Neural cell (in vitro differentiated cells): ENCODE data around the gene PTAFR. TPM values are rescaled to one million over a fixed set of nuclear protein-coding genes. Genes with fewer than 3 reads are reported as not detected.

ENCODE experiments used
- H2AFZ ChIP-seq: fragments of 200-600, 300-800 bp; sonication (generic), shearing (Covaris generic); 2 replicates; pipeline ENCODE4 v1.6.0; 2014; ENCODE audit warnings: low read depth, mild to moderate bottlenecking, antibody characterized with exemption, low read length, moderate library complexity
- H3F3A ChIP-seq: fragments of 200-600 bp; shearing (Covaris generic); 2 replicates; pipeline ENCODE4 v1.6.1; 2016; ENCODE audit warnings: mild to moderate bottlenecking, moderate library complexity, mixed read lengths, antibody characterized with exemption, low read length; ENCODE audit not compliant: insufficient read depth, poor library complexity, severe bottlenecking
- H3K27ac ChIP-seq: fragments of 200-600, 300-800 bp; sonication (generic), shearing (Covaris generic); 2 replicates; pipeline ENCODE4 v1.5.1; 2014; ENCODE audit warnings: mild to moderate bottlenecking, low read length, moderate library complexity
- H3K27me3 ChIP-seq: fragments of 300-800, 200-600 bp; sonication (generic), shearing (Covaris generic); 2 replicates; pipeline ENCODE4 v1.6.0; 2014; ENCODE audit warnings: mild to moderate bottlenecking, low read depth, low read length, moderate library complexity; ENCODE audit not compliant: insufficient read depth
- H3K36me3 ChIP-seq: fragments of 300-800, 200-600 bp; sonication (generic), shearing (Covaris generic); 2 replicates; pipeline ENCODE4 v1.5.1; 2014; ENCODE audit warnings: mild to moderate bottlenecking, antibody characterized with exemption, low read length, moderate library complexity; ENCODE audit not compliant: insufficient read depth
- H3K4me2 ChIP-seq: fragments of 300-800, 200-600 bp; sonication (generic), shearing (Covaris generic); 2 replicates; pipeline ENCODE4 v1.6.0; 2014; ENCODE audit warnings: mild to moderate bottlenecking, low read length
- H3K4me3 ChIP-seq: fragments of 300-800, 200-600 bp; sonication (generic), shearing (Covaris generic); 2 replicates; pipeline ENCODE4 v1.5.1; 2014; ENCODE audit warnings: mild to moderate bottlenecking, low read length, moderate library complexity
- H3K79me2 ChIP-seq: fragments of 200-600 bp; shearing (Covaris generic); replicated peaks from 2 replicates; pipeline ENCODE4 v1.6.0; 2014; ENCODE audit warnings: mild to moderate bottlenecking, low read length, moderate library complexity; ENCODE audit not compliant: insufficient read depth
- H3K9ac ChIP-seq: fragments of 300-800, 200-600 bp; sonication (generic), shearing (Covaris generic); 2 replicates; pipeline ENCODE4 v1.6.1; 2016; ENCODE audit warnings: mild to moderate bottlenecking, low read length, mixed read lengths
- H3K9me2 ChIP-seq: fragments of 200-600 bp; shearing (Covaris generic); 2 replicates; pipeline ENCODE4 v1.6.1; 2016; ENCODE audit warnings: mild to moderate bottlenecking, low read length, mixed read lengths; ENCODE audit not compliant: insufficient read depth
- H3K9me3 ChIP-seq: fragments of 200-600, 300-800 bp; sonication (generic), shearing (Covaris generic); 2 replicates; pipeline ENCODE4 v1.6.1; 2016; ENCODE audit warnings: mild to moderate bottlenecking, mixed run types, low read length, moderate library complexity, mixed read lengths
- H4K20me1 ChIP-seq: fragments of 200-600 bp; shearing (Covaris generic); 2 replicates; pipeline ENCODE4 v1.6.1; 2016; ENCODE audit warnings: mild to moderate bottlenecking, mixed run types; ENCODE audit not compliant: insufficient read depth
- EP300 ChIP-seq: fragments of 450-650 bp; conservative IDR thresholded peaks from 2 replicates; pipeline ENCODE4 v1.6.1; 2014; ENCODE audit warnings: antibody characterized with exemption, mild to moderate bottlenecking, moderate library complexity; ENCODE audit not compliant: poor library complexity, severe bottlenecking
- EZH2 ChIP-seq: fragments of 200-600, 300-800 bp; shearing (Covaris generic), sonication (generic); IDR thresholded peaks from 2 replicates; pipeline ENCODE4 v1.6.1; 2014; ENCODE audit warnings: antibody characterized with exemption, low read length, borderline replicate concordance, mild to moderate bottlenecking; ENCODE audit not compliant: insufficient read depth, poor library complexity, severe bottlenecking
- MXI1 ChIP-seq: fragments of 450-650 bp; conservative IDR thresholded peaks from 2 replicates; pipeline ENCODE4 v1.6.1; 2014; ENCODE audit warnings: antibody characterized with exemption, mild to moderate bottlenecking; ENCODE audit not compliant: poor library complexity, severe bottlenecking
- POLR2AphosphoS5 ChIP-seq: IDR thresholded peaks from 2 replicates; pipeline ENCODE4 v1.6.1; 2012
- RAD21 ChIP-seq: fragments of 450-650 bp; conservative IDR thresholded peaks from 2 replicates; pipeline ENCODE4 v1.6.1; 2014; ENCODE audit warnings: antibody characterized with exemption, mild to moderate bottlenecking, moderate library complexity
- SMC3 ChIP-seq: fragments of 450-650 bp; conservative IDR thresholded peaks from 2 replicates; pipeline ENCODE4 v1.6.1; 2014; ENCODE audit warnings: antibody characterized with exemption, mild to moderate bottlenecking, moderate library complexity; ENCODE audit not compliant: poor library complexity
- TAF1 ChIP-seq: IDR thresholded peaks from 2 replicates; pipeline ENCODE4 v1.6.1; 2012; ENCODE audit warnings: low read depth
- polyA plus RNA-seq: library from polyadenylated mRNA; depleted of rRNA; stranded (reverse); fragments of >200 nt; gene quantifications from 2 replicates; pipeline ENCODE4 v1.2.3, GENCODE V29; 2014
- TF ChIP-seq, protein P1 (sequence below): IDR thresholded peaks from 2 replicates; pipeline ENCODE4 v1.6.1; 2012; ENCODE audit warnings: borderline replicate concordance
- TF ChIP-seq, protein P2 (sequence below): fragments of 450-650 bp; IDR thresholded peaks from 2 replicates; pipeline ENCODE4 v1.5.1; 2014; ENCODE audit warnings: antibody characterized with exemption, mild to moderate bottlenecking, moderate library complexity; ENCODE audit not compliant: poor library complexity, severe bottlenecking

PTAFR gene
- polyA plus RNA-seq, 1 donor from 2014 or later: 0.30 TPM

DNA sequence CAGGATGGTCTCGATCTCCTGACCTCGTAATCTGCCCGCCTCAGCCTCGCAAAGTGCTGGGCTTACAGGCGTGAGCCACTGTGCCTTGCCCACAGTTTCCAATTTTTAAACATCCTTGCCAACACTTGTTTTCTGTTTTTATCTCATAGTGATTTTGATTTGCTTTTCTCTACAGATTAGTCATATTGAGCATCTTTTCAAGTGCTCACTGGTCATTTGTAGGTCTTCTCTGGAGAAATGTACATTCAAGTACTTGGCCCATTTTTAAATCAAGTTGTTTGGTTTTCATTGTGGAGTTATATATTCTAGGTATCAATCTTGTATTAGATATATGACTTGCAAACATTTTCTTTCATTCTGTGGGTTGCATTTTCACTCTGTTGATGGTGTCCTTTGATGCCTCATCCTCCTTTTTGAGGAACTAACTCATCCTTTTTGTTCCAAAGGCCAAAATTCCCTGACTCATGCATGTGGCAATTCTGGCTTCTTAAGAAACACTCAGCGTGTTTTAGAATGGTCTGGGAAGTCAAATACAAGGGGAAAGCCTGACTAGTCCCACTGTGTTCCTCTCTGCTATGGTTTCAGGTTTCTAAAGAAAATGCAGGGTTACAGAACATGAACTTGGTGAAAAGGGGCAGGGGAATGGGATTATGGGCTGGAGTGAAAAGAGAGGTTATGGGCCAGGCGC is 37.3 kb downstream of the PTAFR start:
- TF ChIP-seq, protein P1, sequence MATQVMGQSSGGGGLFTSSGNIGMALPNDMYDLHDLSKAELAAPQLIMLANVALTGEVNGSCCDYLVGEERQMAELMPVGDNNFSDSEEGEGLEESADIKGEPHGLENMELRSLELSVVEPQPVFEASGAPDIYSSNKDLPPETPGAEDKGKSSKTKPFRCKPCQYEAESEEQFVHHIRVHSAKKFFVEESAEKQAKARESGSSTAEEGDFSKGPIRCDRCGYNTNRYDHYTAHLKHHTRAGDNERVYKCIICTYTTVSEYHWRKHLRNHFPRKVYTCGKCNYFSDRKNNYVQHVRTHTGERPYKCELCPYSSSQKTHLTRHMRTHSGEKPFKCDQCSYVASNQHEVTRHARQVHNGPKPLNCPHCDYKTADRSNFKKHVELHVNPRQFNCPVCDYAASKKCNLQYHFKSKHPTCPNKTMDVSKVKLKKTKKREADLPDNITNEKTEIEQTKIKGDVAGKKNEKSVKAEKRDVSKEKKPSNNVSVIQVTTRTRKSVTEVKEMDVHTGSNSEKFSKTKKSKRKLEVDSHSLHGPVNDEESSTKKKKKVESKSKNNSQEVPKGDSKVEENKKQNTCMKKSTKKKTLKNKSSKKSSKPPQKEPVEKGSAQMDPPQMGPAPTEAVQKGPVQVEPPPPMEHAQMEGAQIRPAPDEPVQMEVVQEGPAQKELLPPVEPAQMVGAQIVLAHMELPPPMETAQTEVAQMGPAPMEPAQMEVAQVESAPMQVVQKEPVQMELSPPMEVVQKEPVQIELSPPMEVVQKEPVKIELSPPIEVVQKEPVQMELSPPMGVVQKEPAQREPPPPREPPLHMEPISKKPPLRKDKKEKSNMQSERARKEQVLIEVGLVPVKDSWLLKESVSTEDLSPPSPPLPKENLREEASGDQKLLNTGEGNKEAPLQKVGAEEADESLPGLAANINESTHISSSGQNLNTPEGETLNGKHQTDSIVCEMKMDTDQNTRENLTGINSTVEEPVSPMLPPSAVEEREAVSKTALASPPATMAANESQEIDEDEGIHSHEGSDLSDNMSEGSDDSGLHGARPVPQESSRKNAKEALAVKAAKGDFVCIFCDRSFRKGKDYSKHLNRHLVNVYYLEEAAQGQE: no peak
- TF ChIP-seq TAF1: no peak
- TF ChIP-seq, protein P2, sequence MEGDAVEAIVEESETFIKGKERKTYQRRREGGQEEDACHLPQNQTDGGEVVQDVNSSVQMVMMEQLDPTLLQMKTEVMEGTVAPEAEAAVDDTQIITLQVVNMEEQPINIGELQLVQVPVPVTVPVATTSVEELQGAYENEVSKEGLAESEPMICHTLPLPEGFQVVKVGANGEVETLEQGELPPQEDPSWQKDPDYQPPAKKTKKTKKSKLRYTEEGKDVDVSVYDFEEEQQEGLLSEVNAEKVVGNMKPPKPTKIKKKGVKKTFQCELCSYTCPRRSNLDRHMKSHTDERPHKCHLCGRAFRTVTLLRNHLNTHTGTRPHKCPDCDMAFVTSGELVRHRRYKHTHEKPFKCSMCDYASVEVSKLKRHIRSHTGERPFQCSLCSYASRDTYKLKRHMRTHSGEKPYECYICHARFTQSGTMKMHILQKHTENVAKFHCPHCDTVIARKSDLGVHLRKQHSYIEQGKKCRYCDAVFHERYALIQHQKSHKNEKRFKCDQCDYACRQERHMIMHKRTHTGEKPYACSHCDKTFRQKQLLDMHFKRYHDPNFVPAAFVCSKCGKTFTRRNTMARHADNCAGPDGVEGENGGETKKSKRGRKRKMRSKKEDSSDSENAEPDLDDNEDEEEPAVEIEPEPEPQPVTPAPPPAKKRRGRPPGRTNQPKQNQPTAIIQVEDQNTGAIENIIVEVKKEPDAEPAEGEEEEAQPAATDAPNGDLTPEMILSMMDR: no peak
- Histone ChIP-seq H3K4me2 (no peak overlapping the region), H2AFZ (no peak overlapping the region), H3K36me3 (no peaks in the 10 kb centered on the region), H4K20me1 (no peaks in the 10 kb centered on the region), H3K4me3 (no peak overlapping the region), H3F3A (no peaks in the 10 kb centered on the region), H3K9me2 (no peaks in the 10 kb centered on the region), H3K79me2 (no peaks in the 10 kb centered on the region), H3K9ac (no peak overlapping the region), H3K27me3 (no peaks in the 10 kb centered on the region), H3K27ac (no peak overlapping the region), H3K9me3 (no peaks in the 10 kb centered on the region)

DNA sequence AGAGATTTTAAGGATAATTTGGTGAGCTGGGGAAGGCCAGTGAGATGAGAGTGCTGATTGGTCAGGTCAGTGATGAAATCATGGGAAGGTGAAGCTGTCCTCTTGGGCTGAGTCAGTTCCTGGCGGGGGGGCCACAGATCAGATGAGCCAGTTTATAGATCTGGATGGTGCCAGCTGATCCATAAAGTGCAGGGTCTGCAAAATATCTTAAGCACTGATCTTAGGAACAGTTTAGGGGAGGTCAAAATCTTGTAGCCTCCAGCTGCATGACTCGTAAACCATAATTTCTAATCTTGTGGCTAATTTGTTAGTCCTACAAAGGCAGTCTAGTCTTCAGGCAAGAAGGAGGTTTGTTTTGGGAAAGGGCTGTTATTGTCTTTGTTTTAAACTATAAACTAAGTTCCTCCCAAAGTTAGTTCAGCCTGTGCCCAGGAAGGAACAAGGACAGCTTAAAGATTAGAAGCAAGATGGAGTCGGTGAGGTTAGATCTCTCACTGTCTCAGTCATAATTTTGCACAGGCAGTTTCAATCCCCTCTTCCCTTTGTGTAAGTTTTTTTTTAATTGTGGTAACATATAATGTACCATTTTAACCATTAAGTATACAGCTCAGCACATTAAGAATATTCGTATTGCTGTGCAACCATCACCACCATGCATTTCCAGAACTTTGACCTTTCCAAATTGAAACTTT is 39.4 kb downstream of the PTAFR start:
- no peak overlapping the region for H3K27ac ChIP-seq
- no peak overlapping the region for H2AFZ ChIP-seq
- H3K4me3 ChIP-seq: no peak overlapping the region
- no peaks in the 10 kb centered on the region for H3K9me2 ChIP-seq
- TF ChIP-seq EZH2 (no peak), RAD21 (no peak), MXI1 (no peak), POLR2AphosphoS5 (no peak), SMC3 (no peak), TAF1 (no peak), EP300 (no peak)
- TF ChIP-seq, protein P1: no peak
- TF ChIP-seq, protein P2: no peak
- H3K79me2 ChIP-seq: no peaks in the 10 kb centered on the region
- no peaks in the 10 kb centered on the region for H3F3A ChIP-seq
- no peaks in the 10 kb centered on the region for H4K20me1 ChIP-seq
- no peaks in the 10 kb centered on the region for H3K9me3 ChIP-seq
- no peaks in the 10 kb centered on the region for H3K27me3 ChIP-seq
- H3K4me2 ChIP-seq: no peak overlapping the region
- H3K36me3 ChIP-seq: no peaks in the 10 kb centered on the region
- H3K9ac ChIP-seq: no peak overlapping the region
